Activated naive CD4-positive, alpha-beta T cell treated with anti-CD3 and anti-CD28 coated beads, Interleukin-2, amount 50 U/mL, for 24 hours (primary cell): ENCODE measurements around the gene TMEM255B.

Source experiments
- H3K27ac Mint-ChIP-seq: one replicate; pipeline ENCODE4 v1.8.0; 2021; ENCODE audit warnings: mild to moderate bottlenecking, mixed read lengths
- H3K27me3 Mint-ChIP-seq: one replicate; pipeline ENCODE4 v1.8.0; 2021; ENCODE audit warnings: mixed read lengths
- H3K36me3 Mint-ChIP-seq: one replicate; pipeline ENCODE4 v1.8.0; 2021; ENCODE audit warnings: mixed read lengths
- H3K4me1 Mint-ChIP-seq: one replicate; pipeline ENCODE4 v1.8.0; 2021; ENCODE audit warnings: mixed read lengths
- H3K4me3 Mint-ChIP-seq: one replicate; pipeline ENCODE4 v1.8.0; 2021; ENCODE audit warnings: mild to moderate bottlenecking, mixed read lengths
- H3K9me3 Mint-ChIP-seq: one replicate; pipeline ENCODE4 v1.8.0; 2021; ENCODE audit warnings: mixed read lengths

The TMEM255B gene

DNA sequence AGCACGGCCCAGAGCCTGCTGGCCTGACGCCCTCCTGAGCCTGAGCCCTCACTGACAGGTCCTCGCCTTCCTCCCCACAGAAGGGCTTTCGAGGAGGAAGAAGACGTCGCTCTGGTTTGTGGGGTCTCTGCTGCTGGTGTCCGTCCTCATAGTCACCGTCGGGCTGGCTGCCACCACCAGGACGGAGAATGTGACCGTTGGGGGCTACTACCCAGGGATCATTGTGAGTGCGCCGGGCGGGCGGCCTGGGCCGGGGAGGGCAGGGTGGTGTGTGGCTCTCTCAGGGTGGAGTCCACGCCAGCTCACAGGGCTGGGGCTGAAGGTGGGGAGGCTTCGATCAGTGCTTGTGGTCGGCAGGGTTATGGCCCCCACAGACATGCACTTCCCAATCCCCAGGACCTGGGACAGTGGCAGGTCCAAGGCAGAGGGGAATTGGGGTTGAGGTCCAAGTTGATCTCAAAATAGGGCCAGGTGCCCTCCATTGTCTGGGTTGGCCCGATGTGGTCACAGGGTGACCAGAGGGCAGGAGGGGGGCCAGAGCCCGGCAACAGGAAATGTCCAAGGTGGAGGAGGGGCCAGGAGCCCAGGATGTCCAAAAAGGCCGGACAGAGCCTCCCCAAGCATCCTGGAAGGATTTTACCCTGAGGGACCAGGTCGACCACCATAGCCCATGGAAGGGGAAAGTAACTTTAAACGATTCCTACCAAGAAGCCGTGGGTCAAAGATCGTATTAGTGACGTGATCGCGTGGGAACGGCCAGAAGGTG, 7.2 kb downstream of the TMEM255B start:
- H3K27me3 Mint-ChIP-seq, result peaks cover 17% of the 10 kb centered on the region
- no peaks in the 10 kb centered on the region for H3K4me1 Mint-ChIP-seq

DNA sequence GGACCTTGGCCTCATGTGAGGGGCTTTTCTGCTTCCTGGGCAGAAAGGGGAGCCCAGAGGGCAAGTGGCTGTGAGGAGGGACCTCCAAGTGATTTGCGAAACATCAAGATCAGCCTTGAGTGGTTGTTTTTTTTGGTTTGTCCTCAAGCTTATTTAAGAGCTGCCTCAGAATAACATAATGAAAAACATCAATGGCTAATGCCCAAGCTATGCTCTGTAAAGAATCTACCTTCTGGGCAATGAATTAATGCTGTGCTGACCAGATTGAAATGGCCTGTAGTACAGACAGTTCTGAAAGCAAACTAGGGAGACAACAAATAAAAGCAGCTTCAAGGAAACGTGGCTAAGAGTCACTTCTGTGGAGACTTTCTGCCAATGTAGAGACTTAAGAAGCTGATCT, 8.3 kb downstream of the TMEM255B start:
- H3K36me3 Mint-ChIP-seq, result no peaks in the 10 kb centered on the region

More for the DNA sequence above, 7.2 kb downstream of the TMEM255B start:
- no peak overlapping the region for H3K4me3 Mint-ChIP-seq
- H3K9me3 Mint-ChIP-seq, result no peaks in the 10 kb centered on the region
- no peak overlapping the region for H3K27ac Mint-ChIP-seq
- no peaks in the 10 kb centered on the region for H3K36me3 Mint-ChIP-seq

DNA sequence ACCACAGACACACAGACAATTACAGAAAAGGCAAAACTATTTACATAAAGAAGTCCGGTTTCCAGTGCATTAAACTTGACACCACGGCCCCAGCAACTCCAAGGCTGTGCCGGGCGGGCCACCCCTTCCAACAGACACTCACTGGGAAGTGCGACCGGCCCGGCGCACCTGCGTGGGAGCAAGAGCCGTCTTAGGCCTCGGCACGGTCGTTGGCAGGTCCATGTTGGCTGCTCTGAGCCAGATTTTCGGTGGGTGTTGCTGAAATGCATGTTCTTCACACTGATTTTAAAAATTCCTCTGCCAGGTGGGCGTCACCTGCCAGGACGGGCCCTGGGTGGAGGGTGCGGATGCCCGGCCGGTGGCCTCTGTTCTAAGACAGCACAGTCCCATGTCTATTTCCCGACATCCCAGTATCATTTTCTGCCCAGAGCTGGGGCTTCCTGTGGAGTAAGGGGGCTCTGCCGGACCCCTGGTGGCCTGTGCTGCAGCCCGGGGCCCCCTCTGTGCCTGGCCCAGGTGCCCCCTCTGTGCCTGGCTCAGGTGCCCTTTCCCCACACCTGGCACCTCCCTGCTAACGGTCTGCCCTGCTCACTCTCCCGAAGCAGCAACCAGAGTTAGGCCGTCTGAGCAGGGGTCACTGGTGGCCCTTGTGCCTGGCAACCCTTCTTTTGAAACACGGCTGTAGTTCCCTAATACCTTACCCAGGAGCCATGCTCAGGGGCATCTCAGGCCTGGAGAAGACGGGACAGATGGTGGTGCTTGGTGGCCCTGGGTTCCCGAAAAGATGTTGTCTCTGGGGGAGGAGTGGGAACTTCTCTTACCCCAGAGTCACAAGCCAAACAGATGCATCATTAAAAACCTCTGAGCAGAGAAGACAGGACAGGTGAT, 9.2 kb downstream of the TMEM255B start:
- Mint-ChIP-seq H3K27me3 (peaks cover 6% of the 10 kb centered on the region), H3K36me3 (no peaks in the 10 kb centered on the region), H3K9me3 (no peaks in the 10 kb centered on the region), H3K27ac (no peak overlapping the region), H3K4me1 (peaks cover 12% of the 10 kb centered on the region), H3K4me3 (no peak overlapping the region)

More for the DNA sequence above, 8.3 kb downstream of the TMEM255B start:
- Mint-ChIP-seq H3K9me3 (no peaks in the 10 kb centered on the region), H3K27me3 (peaks cover 7% of the 10 kb centered on the region), H3K4me3 (no peak overlapping the region), H3K4me1 (peaks cover 7% of the 10 kb centered on the region), H3K27ac (no peak overlapping the region)

DNA sequence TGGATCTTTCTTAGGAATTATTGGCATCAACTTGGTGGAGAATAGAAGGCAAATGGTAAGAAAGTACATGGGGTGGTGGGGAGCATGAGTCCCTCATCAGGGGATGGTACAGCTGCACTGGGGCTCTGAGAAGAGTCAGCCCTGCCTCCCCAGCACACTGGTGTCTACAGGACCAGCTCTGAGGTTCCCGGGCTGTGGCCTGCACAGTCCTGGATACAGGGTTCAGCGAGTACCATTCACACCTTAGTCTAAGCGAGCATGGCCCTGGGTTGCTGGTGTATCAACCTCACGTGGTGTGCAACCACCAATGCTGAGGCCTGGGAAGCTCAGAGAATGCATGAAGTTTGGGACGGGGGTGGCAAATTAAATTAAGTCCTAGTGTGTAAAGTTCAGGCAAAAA, 10.1 kb downstream of the TMEM255B start:
- no peak overlapping the region for H3K27ac Mint-ChIP-seq
- H3K9me3 Mint-ChIP-seq, result no peaks in the 10 kb centered on the region
- no peak overlapping the region for H3K4me3 Mint-ChIP-seq
- H3K36me3 Mint-ChIP-seq, result no peaks in the 10 kb centered on the region
- H3K27me3 Mint-ChIP-seq, result no peaks in the 10 kb centered on the region
- H3K4me1 Mint-ChIP-seq, result peaks cover 12% of the 10 kb centered on the region

DNA sequence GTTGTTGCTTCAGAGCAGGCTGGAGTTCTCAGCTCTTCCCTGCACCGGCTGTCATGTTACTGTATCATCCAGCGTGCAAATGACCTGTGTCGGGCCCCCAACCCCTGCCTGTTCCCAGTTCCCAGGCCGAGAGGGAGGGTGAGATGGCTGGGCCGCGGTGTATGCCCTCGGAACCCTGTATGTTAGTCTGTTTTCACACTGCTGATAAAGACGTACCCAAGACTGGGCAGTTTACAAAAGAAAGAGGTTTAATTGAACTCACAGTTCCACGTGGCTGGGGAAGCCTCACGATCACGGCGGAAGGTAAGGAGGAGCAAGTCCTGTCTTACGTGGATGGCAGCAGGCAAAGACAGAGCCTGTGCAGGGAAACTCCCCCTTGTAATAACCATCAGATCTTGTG, 10.9 kb downstream of the TMEM255B start:
- H3K27ac Mint-ChIP-seq, result no peak overlapping the region
- H3K36me3 Mint-ChIP-seq, result no peaks in the 10 kb centered on the region
- no peaks in the 10 kb centered on the region for H3K9me3 Mint-ChIP-seq
- H3K4me1 Mint-ChIP-seq, result peaks cover 12% of the 10 kb centered on the region
- no peak overlapping the region for H3K4me3 Mint-ChIP-seq
- H3K27me3 Mint-ChIP-seq, result no peaks in the 10 kb centered on the region

DNA sequence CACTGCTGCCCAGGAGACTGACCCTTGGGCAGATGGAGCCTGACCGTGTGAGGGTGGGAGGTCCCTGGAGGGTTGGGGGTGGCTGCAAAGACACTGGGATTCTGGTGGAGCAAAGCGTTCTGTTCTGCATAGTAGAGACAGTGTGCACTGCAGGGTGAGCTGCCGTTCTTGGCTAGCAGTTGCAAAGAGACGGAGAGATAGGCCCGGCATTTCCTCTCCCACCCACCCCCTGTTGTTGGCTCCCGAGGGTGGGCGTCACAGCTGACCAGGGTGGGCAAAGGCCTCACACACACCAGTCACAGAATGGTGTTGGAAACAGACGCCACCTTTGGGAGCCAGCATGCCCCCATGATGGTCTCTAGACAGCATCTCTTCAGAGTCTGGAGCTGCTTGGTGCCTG, 11.4 kb downstream of the TMEM255B start:
- no peak overlapping the region for H3K4me3 Mint-ChIP-seq
- H3K27me3 Mint-ChIP-seq, result no peaks in the 10 kb centered on the region
- no peaks in the 10 kb centered on the region for H3K9me3 Mint-ChIP-seq
- no peak overlapping the region for H3K27ac Mint-ChIP-seq
- H3K36me3 Mint-ChIP-seq, result no peaks in the 10 kb centered on the region
- peaks cover 12% of the 10 kb centered on the region for H3K4me1 Mint-ChIP-seq

DNA sequence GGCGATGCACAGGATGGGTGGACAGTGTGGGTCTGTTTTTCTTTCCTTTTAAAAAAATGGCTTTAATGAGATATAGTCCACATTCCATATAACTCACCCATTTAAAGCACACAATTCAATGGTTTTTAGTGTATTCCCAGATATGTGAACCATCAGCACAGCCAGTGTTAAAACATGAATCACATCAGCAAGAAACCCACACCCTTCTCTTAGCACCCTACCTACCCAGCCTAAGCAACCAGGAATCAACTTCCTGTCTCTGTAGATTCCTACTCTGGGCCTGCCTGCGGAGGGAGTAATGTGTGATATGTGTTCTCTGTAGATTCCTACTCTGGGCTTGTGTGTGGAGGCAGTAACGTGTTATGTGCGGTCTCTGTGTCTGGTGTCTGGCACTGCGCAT, 11.9 kb downstream of the TMEM255B start:
- H3K27me3 Mint-ChIP-seq, result no peaks in the 10 kb centered on the region

DNA sequence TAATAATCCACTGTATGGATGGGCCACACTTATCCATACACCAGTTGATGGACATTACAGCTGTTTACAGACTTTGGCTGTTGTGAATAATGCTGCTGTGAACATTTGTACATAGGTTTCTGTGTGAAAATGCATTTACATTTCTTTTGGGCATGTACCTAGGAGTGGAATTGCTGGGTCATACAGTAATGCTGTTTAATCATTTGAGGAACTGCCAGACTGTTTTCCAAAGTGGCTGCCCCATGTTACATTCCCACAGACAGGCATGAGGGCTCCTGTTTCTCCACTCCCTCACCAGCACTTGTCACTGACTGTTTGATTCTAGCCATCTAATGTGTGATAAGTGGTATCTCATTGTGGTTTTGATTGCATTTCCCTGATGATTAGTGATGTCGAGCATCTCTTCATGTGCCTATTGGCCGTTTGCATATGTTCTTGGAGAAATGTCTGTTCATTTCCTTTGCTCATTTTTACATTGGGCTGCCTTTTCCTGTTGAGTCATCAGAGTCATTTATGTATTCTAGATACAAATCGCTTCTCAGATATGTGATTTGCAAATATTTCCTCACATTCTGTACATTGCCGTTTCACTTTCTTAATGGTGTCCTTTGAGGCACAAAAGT, 12.8 kb downstream of the TMEM255B start:
- no peaks in the 10 kb centered on the region for H3K27me3 Mint-ChIP-seq
- H3K4me1 Mint-ChIP-seq, result peaks cover 12% of the 10 kb centered on the region
- H3K9me3 Mint-ChIP-seq, result no peaks in the 10 kb centered on the region
- no peak overlapping the region for H3K4me3 Mint-ChIP-seq
- peak overlapping the region; percentile 1 for H3K27ac Mint-ChIP-seq
- H3K36me3 Mint-ChIP-seq, result no peaks in the 10 kb centered on the region

More for the DNA sequence above, 11.9 kb downstream of the TMEM255B start:
- H3K4me1 Mint-ChIP-seq, result peaks cover 12% of the 10 kb centered on the region
- H3K36me3 Mint-ChIP-seq, result no peaks in the 10 kb centered on the region
- no peak overlapping the region for H3K27ac Mint-ChIP-seq
- no peak overlapping the region for H3K4me3 Mint-ChIP-seq
- no peaks in the 10 kb centered on the region for H3K9me3 Mint-ChIP-seq

DNA sequence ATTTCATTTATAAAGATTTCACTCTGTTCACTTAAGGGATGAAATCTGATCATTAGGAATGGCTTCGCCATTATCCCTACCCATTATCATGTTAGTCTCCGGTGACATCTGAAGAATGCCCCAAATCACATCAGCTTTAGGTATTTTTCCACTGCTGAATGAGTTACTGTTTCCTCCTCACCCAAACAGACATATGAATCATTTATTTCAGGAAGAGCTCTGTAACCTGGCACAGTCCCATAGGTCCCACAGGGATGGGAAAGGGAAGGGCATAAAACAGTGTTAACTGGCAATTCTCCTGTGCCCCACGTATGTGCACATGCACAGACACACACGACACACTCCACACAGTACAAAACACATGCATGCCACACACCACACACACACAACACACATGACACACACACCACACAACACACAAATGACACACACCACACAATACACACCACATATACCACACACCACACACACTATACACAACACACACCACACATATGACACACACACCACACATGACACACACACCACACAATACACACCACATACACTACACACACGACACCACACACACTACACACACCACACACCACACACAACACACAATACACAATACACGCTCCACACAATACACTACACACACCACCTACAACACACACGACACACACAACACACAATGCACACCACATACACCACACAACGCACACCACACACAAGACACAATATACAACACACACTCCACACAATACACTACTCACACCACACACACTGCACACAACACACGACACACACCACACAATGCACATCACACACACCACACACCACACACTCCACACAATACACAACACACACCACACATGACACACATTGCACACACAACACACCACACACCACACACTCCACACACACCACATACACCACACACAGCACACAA, 15.4 kb downstream of the TMEM255B start:
- H3K36me3 Mint-ChIP-seq, result no peaks in the 10 kb centered on the region
- H3K27ac Mint-ChIP-seq, result no peak overlapping the region
- H3K4me3 Mint-ChIP-seq, result no peak overlapping the region
- peaks cover 11% of the 10 kb centered on the region for H3K27me3 Mint-ChIP-seq
- no peaks in the 10 kb centered on the region for H3K9me3 Mint-ChIP-seq
- H3K4me1 Mint-ChIP-seq, result peaks cover 12% of the 10 kb centered on the region

DNA sequence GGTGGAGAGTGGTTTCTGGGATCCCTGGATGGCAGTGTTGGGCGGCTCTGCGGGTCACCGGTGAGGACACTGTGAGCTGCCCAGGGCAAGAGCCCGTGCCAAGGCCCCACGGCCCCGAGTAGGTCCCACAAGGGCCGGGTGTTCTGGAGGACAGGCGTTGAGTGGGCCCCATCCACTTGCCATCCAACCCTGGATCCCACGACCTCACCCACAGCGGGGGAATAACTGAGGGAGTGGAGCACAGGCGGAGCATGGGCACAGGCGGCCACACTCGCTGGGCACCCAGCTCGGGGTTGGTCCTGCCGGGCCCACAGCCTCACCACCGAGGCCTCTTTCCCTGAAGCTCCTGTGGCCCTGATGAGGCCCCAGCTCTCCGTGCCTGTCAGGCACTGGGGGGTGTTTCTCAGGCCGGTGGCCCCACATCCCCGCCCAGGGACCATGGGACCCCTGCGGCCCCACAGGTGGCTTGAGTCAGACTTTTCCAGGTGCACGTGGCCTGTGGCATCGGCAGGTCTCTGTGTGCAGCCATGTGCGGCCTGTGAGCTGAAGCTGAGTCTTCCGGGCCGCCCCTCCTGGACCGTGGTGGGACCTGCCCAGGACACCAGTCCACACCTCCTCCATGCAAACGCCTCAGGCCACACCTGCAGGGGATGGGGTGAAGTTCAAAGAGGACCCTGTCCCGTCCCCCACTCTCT, 16.6 kb downstream of the TMEM255B start:
- no peak overlapping the region for H3K4me3 Mint-ChIP-seq
- no peaks in the 10 kb centered on the region for H3K9me3 Mint-ChIP-seq
- H3K27ac Mint-ChIP-seq, result no peak overlapping the region

DNA sequence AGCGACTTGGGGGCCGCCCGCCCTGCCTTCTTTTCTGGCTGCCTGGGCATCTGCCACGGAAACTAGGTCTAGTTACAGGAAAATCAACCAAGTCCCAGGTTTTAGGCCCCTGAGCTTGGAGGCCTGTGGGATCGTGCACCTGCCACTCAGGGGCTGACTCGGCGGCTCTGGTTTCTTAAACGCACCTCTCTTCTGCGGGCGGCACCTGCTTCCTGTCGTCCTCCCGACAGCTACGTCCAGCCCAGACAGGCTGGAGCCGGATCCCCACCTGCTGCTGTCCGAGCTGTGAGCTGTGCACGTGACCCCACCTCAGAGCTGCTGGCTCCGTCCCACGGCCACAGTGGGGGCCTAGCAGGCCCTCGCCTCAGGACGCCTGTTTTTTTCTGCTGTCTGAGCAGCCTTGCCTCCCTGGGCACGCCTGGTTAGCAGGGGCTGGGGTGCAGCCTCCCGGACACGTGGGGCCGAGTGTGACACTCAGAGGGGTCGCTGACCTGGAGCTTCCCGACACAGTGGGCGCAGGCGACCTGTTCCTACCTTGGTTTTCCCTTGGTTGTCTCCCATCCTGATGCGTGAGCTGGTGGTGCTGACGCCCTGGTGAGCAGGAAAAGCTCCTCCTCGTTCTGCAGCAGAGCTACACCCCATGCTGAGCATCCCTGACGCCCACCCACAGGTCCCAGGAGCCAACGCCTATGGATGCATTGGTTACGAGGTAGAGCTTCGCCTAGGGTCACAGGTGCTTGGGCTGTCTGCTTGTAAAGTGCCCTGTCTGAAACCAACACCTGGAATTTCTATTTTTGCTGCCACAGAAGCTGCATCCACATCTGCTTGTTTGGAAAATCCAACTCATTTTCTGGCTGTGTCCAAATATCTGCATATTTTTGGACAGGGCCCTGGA, 17.5 kb downstream of the TMEM255B start:
- Mint-ChIP-seq H3K4me1 (peaks cover 12% of the 10 kb centered on the region), H3K36me3 (no peaks in the 10 kb centered on the region), H3K27ac (no peak overlapping the region), H3K4me3 (no peak overlapping the region), H3K27me3 (peaks cover 12% of the 10 kb centered on the region), H3K9me3 (no peaks in the 10 kb centered on the region)

More for the DNA sequence above, 16.6 kb downstream of the TMEM255B start:
- H3K27me3 Mint-ChIP-seq, result peaks cover 12% of the 10 kb centered on the region
- peaks cover 12% of the 10 kb centered on the region for H3K4me1 Mint-ChIP-seq
- H3K36me3 Mint-ChIP-seq, result no peaks in the 10 kb centered on the region

DNA sequence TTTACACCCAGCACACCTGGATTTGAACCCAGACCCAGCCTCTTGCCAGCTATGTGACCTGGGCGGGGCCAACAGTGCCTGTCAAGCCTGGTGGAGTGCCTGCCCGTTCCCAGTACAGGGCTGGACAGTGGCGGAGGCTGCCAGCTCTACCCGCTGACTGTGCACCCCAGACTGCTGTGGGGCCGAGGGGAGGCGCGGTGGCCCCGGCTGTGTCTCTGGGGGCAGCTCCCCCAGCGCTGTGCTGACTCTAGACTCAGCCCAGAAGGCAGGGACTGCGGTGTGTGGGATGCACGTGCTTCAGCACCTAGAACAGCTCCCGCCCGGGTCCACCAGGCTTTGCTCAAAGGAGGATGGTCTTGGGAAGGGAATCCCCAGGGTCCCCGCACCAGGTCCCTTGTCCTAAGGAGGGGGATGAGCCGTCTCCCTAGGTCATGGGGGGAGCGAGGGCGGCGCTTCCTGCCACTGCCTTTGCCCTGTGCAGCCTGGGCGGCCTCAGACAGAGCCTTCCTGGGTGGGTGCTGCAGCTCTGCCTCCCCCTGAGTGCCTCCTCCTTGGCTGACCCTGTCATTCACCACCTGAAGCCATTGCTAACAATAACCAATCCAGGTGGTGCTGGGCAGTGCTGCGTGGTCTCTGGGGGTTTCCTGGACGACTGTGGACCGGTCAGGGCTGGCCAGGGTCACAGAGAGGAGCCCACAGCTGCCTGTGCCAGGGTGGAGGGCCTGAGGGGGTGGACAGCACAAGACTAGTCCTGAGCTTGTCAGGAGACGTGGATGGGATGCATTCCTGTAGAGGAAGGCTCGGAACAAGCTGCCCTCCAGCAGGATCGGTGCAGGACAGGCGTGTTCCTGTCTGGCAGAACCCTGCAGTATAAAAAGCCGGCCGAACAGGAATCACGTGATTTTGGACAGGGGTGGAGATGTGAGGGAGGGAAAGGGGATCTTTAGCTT, 18.6 kb downstream of the TMEM255B start:
- no peaks in the 10 kb centered on the region for H3K36me3 Mint-ChIP-seq
- H3K4me1 Mint-ChIP-seq, result peaks cover 2% of the 10 kb centered on the region
- H3K4me3 Mint-ChIP-seq, result no peak overlapping the region
- H3K9me3 Mint-ChIP-seq, result no peaks in the 10 kb centered on the region
- H3K27ac Mint-ChIP-seq, result peak overlapping the region; percentile 76
- peaks cover 12% of the 10 kb centered on the region for H3K27me3 Mint-ChIP-seq

DNA sequence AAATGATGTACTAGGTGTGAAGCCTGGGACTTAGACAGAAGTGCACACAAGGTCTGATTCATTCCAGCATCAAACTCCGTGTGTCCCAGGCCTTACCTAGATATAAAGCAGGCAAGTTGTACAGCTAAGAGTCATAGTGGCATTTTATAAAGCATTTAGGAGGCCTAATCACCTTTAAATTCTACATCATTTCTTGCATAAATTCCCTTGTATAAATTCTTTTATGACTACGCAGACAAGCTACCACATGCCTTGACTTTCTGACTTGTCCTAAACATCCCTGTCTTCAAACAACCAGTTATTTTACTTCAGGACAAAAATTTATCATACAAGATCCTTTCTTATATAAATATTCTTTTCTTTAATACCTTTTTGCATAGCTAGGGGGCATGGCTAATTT, 22.5 kb downstream of the TMEM255B start:
- Mint-ChIP-seq H3K9me3 (no peaks in the 10 kb centered on the region), H3K27ac (no peak overlapping the region), H3K36me3 (no peaks in the 10 kb centered on the region), H3K27me3 (peaks cover 16% of the 10 kb centered on the region), H3K4me1 (no peaks in the 10 kb centered on the region), H3K4me3 (no peak overlapping the region)
